Ramos (cell line): ENCODE measurements around the gene NDE1.
"Not testable (repeated sequence)": the region's sequence is repeated elsewhere in the genome, so short reads cannot be mapped to it uniquely, and the experiment has no call there.

Experiments
- in situ Hi-C: fragments of 300-500 bp; cut with MboI; formaldehyde crosslinking; loops from one replicate; pipeline ENCODE4 v1.14.3; 2022; ENCODE audit warnings: low sequenced_read_pairs; ENCODE audit not compliant: unreplicated experiment

Gene NDE1

DNA sequence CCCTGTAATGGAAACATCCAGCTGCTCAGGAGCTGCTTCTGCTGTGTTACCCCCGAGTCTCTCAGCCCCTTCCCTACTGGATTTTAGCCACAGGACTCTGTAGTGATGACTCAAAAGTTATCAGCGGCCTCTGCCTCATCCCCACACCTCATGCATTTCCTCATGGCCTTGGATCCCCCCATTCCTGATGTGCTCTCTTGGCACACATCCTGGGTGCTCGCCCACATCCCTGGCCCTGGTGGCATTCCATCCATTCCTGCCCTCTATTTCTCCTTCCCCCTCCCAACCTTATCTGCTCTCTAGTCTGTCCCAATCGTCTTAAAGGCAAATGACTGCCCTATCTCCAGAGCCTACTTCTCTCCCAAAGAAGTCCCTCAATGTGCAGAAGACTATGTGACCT, 31.7 kb upstream of the NDE1 start:
- in situ Hi-C loops, result no loop called here

DNA sequence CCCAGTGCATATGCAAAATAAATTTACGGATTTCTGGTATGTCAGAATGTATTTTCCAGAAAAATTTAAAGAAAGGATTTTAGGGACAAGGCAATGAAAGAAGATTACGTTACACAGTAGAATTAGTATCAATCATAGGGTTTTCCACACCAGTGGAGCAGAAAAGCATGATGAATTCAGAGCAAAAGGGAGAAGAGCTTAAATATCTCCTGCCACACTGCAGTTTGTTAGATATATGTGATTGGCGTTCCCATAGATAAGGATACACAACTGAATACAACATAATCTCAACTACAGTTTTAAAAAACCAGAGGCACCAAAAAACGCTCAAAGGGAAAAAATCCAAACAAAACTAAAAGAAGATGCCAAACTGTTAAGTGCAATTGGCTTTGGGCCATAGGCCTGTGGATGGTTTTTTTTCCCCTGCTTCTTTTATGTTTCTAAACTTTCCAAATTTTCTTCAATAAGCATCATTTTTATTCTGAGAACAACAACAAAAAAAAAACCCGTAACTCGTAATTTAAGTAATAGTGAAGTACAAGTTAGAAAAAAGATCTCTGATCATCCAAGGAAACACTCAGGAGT, 29.3 kb upstream of the NDE1 start:
- in situ Hi-C loops, result no loop called here

- in situ Hi-C loops, result no loop called here
These were observed 28.6 kb upstream of the NDE1 start for GRCh38 chr16:15621456-15621855.

DNA sequence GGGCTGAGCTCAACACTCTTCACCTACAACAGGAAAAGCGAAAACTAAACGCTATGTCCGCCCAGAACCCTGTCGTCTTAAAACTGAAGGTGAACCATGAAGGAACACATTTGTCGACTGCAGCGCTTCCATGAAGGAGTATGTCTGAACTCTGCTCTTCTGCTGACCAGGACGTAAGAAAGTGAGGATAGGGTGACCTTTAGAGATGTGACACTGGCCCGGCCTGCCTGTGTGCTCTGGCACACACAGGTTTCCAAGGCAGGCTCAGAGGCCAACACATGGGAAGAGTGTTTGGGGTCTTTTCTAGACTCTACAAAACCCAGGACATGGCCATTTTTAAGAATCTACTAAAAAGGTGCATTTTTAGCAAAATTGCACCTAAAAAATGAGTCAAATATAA, 28.2 kb upstream of the NDE1 start:
- in situ Hi-C loops, result no loop called here

- in situ Hi-C loops, result no loop called here
These were observed 18.2 kb upstream of the NDE1 start for GRCh38 chr16:15631730-15632409.

DNA sequence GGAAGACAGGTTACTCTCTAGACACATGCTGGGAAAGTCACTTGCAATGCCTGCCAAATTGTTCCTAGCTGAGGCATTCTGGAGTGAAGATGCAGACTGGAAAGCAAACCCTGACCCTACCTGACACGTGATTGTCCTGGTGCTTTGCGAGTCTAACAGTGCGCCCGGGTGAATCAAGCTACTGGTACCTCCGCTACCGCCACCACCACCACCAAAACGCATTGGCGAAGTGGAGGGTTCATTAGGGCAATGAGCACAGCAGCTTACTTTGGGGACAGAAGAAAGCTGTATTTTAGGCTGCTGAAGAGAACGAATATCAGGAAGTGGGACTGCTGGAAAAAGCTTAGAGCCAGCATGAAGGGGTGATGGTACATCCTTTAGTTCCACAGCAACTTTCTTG, 14.1 kb upstream of the NDE1 start:
- in situ Hi-C loops, result no loop called here

- in situ Hi-C loops, result no loop called here
These were observed 13.6 kb upstream of the NDE1 start for GRCh38 chr16:15636392-15636873.

DNA sequence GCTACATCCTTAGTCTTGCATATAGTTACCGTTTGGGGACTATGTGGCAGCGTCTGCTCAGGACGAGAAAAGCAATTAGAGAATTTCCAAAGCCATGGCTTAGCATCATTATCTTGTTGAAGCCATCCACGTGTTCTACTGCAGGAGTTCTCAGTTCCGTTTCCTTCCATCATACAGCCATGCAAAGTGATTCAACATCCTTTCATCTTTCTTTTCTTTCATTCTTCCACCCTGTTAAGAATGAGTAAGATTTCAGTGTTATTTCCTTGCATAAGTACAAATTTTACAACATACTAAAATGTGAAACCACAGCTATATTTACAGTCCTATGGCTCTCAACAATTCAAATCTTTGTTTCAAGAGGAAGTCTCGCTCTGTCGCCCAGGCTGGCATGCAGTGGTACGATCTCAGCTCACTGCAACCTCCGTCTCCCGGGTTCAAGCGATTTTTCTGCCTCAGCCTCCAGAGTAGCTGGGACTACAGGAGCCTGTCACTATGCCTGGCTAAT, 10.9 kb upstream of the NDE1 start:
- in situ Hi-C loops, result no loop called here

DNA sequence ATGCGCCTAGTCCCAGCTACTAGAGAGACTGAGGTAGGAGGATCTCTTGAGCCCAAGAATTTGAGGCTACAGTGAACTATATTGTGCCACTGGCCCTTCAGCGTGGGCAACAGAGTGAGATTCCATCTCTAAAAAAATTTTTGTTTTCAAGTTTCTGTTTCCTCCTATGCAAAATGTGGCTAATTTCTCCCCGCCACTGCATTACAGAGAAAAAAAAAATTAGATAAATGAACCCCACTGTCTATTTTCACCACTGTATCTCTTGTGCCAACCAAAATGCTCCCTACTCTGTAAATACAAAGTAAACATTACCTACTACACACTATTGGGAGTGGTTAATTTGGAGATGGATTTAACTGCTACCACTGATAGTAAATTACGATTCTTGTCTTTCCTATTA, 9.1 kb upstream of the NDE1 start:
- in situ Hi-C loops, result no loop called here

- in situ Hi-C loops, result no loop called here
These were observed 8.1 kb upstream of the NDE1 start for GRCh38 chr16:15641753-15642556.

DNA sequence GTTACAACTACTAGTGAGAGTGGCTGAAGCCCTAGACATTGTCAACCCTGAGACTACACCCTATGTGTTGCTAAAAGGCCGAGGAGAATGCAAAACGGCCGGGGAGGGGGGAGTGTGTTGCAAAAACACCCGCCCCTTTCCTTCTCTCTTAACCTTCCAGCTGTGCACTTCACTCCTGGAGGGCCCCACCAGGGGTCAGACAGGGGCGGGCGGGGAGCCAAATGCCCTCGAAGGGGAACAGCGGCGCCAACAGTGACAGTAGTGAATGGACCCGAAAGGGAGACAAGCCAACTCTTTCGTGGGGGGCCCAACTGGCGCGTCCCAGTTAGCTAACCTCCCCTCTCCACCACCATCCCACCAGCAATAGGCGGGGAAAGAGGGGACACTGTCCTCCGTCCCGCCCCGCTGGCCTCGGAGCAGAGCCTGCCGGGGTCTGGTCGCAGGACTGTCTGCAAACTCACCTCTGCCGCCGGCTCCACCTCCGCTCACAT, 7.4 kb upstream of the NDE1 start:
- in situ Hi-C loops, result no loop called here

GRCh38 chr16:15643048-15643945, 6.7 kb upstream of the NDE1 start, which contains the start of gene MARF1:
Gene MARF1 (minus strand): TSS chr16:15643154. CDS start chr16:15639233, 3,921 bp downstream.
- in situ Hi-C loops, result no loop called here

- in situ Hi-C loops, result no loop called here
These were observed 6.1 kb upstream of the NDE1 start for GRCh38 chr16:15643946-15644250.

GRCh38 chr16:15644267-15644961, 5.6 kb upstream of the NDE1 start:
- in situ Hi-C loops, result no loop called here

DNA sequence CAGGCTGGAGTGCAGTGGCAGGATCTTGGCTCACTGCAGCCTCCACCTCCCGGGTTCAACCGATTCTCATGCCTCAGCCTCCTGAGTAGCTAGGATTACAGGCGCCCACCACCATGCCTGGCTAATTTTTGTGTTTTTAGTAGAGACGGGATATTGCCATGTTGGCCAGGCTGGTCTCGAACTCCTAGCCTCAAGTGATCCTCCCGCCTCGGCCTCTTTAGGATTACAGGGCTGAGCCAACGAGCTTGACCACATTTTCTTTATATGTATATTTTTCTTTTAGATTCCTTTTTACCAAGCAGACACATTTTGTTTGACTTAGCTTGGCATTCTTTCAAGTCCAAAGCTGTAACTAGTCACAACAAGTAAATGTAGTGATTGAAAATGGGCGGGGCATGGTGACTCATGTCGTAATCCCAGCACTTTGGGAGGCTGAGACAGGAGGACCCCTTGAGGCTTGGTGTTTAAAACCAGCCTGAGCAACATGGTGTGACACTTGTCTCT, 5.0 kb upstream of the NDE1 start:
- in situ Hi-C loops, result not testable (repeated sequence)

DNA sequence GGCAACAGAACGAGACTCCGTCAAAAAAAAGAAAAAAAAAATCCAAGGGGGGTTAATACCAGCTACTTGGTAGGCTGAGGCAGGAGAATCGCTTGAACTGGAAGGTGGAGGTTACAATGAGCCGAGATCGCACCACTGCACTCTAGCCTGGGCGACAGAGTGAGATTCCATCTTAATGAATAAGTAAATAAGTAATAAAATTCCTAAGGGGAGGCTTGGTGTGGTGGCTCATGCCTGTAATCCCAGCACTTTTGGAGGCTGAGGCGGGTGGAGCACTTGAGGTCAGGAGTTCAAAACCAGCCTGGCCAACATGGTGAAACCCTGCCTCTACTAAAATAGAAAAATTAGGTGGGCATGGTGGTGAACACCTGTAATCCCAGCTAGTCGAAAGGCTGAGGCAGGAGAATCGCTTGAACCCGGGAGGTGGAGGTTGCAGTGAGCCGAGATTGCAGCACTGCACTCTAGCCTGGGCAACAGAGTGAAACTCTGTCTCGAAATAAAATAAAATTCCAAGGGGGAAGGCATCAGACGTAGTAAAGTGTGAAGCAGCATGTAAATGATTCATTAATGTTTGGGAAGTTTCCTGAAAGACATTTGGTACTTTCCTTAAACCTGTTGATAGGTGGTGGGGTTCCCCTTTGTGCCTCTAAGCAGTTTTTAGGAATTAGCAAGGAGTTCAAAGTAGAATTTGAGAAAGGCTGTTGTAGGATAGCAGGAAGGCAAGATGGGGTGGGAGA, 3.3 kb upstream of the NDE1 start:
- in situ Hi-C loops, result not testable (repeated sequence)

GRCh38 chr16:15647294-15648014, 2.6 kb upstream of the NDE1 start:
- in situ Hi-C loops, result no loop called here

- in situ Hi-C loops, result no loop called here
These were observed 1.8 kb upstream of the NDE1 start for GRCh38 chr16:15648135-15648730.
